Measurements from ENCODE around the gene MDFIC2.
"Not testable (repeated sequence)": the region's sequence is repeated elsewhere in the genome, so short reads cannot be mapped to it uniquely, and the experiment has no call there.

Gene MDFIC2

DNA sequence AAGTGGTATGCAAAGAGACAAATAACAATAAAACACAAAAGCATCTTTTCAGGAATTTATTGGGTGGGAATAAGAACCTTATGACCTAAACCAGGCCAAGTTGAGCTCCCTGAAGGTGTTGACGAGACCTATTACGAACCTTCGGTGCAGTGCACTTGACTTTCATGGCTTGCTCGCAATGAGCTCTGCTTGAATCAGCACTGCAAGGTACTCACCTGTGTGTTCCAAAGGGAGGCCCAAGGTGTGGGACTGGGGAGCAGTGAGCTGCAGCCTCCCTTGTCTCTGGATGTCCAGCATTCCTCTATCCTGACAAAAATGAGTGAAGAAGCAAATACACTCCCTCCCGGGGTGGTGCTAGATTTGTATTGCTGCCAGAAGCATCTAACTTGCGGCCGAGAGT lies at the start of gene MDFIC2:
Gene MDFIC2 (minus strand): TSS at position 303 of the 400 bp plus-strand sequence. CDS start 665 bp downstream, outside the sequence.
- DNase-seq = no peak

DNA sequence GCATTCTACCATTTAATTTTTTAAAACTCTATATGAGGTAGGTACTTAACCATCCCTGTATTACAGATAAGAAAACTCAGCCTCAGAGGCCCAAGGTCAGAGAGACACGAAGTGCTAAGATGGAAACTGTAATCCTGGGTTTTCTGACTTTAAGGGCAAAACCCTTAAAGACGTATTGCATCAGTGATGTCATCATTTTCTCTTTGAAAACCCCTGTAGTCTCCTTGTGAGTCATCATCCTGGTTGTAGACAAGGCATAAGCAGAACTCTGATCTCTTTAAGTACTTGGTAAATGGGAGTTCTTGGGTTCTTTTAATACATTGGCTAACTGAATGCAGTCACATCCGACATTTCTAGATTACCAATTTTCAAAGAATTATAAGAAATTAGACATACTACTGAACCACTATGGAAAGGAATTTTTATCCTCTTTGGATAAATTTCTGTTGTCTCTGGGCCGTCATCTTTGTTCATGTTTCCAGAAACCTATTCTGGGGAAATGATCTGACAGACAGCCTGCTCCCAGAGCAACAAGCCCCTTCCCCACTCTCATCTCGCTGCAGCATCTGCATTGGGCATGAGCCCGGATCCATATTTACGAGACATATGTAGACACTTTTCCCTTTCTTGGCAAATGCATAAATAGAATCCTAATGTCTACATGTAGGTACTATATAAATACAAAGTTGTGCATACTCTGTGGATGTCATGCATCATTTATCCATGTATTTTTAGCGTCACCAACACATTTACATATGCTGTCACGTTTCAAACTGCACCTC lies 48.7 kb upstream of the MDFIC2 start:
- no peak for DNase-seq

DNA sequence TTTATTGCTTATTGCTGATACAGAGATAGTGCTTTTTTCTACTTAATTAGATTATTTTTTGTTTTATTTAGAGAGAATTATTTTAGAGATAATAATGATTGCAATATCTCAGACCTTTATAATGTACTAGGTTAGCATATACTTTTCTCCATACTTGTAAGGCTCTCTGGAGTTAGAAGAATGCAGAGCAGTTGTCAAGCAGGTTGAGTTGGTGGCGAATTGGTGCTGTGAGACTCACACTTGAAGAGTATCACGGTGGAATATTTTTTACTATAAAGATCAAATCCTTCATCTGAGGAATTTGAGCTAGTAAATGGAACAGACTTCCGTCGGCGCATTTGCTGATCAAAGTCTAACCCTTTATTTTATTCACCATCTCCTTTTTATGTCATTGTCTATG lies 47.3 kb upstream of the MDFIC2 start:
- no peak for DNase-seq

DNA sequence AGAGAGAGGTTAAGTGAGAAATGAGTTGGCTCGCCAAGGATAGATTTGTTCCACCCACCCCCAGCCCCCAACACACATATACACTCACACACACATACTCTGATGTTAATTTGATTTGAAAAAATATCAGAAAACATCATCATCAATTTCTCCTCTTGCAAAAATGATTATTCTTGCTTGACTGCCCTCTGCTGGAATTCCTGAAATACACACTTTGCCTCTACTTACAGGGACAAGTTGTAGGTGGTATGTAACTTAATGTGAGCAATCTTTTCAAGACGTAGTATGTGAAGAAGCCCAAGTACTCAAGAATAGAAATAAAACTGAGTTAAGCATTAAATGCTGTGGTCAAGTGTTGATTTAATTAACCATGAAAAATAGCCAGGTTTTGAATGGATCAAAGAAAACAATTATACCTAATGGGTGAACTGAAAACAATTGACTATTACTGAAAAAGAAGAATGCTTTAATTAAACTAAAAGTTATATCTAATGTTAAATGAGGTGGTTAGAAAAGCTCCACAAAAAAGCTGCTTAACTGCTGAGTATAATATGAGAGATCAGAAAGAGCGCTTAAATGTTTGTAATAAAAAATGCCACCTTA lies 46.6 kb upstream of the MDFIC2 start:
- DNase-seq = no peak

DNA sequence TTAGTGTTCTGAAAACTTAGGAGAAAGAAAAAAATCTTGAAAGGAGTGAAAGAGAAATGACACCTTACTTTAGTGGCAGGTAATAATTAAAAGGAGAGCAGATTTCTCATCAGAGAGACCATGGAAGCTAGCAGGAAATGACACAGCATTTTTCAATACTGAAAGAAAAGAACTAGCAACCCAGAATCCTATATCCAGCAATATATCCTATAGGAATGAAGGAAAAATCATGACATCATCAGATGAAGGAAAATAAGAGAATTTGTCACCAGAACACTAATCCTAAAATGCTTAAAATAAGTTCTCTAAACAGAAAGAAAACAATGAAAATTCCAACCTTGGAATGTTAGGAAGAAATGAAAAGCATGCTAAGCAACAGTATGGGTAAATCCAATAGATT lies 39.8 kb upstream of the MDFIC2 start:
- no peak for DNase-seq

DNA sequence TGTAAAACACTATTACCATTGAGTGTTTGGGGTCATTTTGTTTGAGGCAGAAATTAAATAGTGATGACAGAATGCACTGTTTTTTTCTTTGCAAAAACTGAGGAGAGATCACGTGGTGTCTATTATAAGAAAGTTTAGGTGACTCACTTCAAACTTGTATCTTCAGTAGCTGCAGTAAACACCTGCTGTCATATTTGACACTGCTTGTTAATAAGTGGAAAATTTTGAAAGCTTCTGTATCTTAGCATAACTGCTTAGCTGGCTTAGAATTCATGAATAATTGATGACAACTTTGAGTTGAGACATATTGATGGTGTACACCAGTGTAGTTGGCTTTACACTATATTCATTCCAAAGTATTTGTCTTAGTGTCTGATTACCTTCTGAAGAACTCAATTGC lies 29.7 kb upstream of the MDFIC2 start:
- DNase-seq = no peak

DNA sequence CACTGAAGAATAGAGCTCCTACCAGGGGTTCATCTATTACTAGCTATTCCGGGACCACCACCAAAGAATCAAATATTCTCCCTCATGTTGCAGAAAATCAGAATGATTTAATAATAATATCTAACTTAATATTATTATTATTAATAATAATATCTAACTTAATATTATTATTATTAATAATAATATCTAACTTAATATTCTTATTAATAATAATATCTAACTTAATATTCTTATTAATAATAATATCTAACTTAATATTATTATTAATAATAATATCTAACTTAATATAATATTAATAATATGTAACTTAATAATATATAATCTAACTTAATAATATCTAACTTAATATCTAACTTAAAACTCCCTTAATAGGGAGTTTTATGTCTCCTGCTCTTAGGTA lies 24.4 kb upstream of the MDFIC2 start:
- not testable (repeated sequence) for DNase-seq

DNA sequence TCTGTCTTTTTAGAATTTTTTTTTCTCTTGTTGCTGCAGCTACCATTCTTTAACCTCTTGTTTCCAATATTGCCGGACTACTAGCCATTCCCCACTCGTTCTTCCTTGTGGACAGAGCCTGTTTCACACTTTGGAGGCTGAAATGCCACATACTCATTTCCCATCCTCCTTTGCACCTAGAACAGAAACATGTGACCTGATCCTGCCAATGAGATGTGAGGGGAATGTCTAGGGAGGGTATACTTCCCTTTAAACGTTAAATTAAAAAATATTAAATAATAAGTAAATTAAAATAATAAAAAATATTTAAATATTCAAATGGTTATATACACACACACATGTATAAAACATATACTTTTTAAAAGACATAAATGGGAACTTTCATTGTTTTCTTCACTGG lies 20.6 kb upstream of the MDFIC2 start:
- DNase-seq = no peak

DNA sequence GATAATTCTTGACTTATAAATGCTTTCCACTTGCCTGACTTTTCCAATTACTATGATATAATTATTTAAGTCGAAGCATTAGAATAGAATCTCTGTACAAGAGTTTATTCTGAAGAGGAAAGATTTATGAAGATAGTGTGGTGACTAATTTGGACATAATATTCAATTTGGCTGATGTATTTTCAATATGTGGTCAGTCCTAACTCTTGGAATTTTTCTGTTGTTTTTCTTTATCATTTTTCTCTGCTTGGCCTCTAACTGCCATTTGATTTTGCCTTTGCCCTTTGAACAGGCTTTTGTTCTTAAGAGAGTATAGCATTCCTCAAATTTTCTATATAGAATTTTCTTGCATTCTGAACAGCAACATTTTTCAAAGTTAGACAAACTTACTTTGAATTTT lies 2.6 kb upstream of the MDFIC2 start:
- DNase-seq = no peak

DNA sequence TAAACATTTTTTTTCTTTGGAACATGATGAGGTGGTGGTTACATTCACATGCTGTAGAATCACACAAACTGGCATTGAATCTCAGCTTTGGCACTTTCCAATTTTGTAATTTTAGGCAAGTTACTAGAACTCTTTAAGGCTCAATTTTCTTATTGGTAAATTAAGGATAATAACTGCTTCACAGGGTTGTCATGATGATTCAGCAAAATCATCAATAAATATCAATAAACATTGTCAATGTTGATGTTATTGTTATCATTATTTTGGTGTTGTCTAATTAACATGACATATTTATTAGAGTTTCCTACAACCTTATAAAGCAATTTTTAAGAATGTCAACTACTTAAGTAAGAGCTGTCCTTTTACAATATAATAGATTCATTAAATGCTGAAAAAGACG lies 1.6 kb downstream of the MDFIC2 start:
- DNase-seq = no peak

DNA sequence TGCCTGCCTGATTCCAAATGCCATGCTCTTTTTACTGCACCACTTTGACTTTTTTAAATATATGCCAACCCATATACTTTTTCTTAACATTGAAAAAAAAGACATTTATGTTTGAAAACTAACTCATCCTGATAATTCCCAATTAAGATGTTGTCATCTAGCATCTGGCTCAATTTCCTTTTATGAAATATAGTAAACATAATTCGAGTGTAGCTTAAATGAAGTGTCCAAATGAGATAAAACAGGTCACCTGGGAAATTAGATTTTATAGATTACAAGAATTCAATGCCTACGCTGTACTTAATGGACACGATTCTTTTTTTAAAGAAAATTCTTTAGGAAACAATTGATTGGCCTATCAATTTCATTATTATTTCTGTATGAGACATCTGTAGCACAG lies 2.8 kb downstream of the MDFIC2 start:
- DNase-seq = no peak

DNA sequence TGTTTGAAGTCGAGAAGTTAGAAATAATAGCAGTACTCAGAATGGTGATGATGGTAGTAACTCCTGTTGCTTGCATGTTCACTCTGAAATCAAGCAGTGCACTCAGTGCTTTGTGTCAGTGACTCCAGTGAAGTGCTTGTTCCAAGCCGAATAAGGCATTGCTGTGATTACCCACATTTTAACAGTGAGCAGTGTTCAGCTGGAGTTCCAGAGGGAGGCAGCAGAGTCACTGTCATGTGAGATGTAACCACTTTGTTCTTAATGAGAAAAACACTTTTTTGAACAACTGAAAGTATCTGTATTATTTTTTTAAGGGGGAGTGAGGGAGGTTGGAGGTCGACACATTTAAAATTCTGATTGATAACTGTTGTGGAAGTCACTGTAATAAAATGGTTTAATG lies 3.7 kb downstream of the MDFIC2 start:
- no peak for DNase-seq

DNA sequence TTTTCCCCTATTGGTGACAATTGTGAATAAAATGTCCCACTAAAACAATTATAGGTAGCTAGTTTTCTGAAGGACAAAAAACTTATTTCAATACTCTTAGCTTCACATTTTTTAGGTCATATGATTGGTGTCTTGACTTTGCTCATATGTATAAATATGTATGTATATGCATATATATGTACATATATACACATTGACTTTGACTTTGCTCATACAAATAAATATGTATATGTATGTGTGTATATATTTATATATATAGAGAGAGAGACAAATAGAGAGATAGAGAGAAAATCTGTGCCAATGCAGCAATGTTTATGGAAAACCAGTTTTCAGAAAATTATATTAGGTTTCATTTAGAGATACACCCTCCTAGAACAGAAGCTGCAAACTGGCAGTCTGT lies 5.7 kb downstream of the MDFIC2 start:
- no peak for DNase-seq

DNA sequence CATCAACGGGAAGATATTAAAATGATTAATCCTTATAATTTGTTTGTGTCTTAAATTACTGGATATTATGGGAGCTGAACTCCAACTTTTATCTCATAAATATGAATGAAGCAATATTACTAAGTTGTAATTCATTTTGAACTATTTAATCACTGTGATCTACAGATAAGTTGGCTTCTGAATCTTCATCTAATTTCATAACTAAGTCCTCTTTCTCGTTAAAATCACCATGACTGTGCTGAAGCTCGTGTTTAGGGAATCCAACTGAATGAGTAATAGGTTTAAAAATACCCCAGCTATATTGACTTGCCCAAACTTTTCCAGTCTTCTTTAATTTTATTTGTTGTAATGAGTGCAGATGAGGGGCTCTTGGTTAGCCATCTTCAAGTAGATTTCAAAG lies 14.1 kb downstream of the MDFIC2 start:
- no peak for DNase-seq

DNA sequence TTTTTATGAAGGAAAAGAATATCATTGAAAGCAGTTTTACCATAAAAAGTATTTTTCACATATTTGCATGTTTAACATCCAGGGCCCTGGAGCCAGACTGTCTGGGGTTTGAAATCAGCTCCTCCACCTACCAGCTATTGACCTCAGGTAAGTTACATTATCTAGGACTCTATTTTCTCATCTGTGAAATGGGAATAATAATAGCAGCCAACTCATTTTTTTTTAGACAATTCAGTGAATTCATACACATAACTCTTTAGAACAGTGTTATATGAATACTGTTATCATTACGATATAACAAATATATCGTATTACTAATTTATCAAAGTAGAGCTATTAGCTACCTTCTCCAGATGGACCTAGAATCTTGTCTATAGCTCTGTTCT lies 21.3 kb downstream of the MDFIC2 start:
- DNase-seq = no peak

DNA sequence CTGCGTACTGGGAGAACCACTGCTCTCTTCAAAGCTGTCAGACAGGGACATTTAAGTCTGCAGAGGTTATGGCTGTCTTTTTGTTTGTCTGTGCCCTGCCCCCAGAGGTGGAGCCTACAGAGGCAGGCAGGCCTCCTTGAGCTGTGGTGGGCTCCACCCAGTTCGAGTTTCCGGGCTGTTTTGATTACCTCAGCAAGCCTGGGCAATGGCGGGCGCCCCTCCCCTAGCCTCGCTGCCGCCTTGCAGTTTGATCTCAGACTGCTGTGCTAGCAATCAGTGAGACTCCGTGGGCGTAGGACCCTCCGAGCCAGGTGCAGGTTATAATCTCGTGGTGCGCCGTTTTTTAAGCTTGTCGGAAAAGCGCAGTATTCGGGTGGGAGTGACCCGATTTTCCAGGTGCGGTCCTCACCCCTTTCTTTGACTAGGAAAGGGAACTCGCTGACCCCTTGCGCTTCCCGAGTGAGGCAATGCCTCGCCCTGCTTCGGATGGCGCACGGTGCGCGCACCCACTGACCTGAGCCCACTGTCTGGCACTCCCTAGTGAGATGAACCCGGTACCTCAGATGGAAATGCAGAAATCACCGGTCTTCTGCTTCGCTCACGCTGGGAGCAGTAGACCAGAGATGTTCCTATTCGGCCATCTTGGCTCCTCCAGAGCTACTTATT lies 21.9 kb downstream of the MDFIC2 start:
- not testable (repeated sequence) for DNase-seq

DNA sequence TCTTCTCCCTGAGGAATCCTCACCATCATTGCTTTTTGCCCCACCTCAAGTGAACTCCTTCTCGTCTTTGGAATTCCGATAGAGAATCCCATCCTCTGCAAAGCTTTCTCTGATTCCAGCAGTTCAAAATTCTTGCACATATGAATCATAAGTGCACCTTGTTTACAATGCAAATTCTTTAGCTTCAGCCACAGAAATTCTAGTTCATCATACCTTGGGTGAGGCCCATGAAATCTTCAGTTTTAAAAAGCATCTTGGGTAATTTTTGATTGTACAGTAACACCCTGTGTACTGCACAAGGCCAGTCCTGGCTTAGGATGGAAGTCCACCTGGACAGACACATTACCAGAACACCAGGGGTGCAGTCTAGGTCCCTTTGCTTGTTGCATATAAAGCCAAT lies 30.8 kb downstream of the MDFIC2 start:
- DNase-seq = no peak

DNA sequence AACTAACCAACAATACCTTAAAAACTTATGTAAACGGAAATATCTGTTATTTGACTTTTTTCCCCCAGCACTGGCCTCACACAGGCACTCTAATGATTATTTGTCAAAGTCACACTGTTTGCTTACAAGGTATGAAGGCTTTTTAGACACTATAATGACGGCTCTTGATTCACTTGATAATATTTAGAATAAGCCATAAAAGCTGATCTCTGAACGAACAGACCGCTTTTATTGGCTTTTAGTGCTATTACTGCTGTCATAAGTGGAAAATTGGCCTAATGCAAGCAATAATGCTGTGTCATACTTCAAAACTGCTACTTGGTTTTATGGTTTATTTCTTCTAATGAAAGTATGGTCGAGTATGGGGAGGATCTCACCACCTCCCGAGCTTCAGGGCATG lies 35.1 kb downstream of the MDFIC2 start:
- no peak for DNase-seq

DNA sequence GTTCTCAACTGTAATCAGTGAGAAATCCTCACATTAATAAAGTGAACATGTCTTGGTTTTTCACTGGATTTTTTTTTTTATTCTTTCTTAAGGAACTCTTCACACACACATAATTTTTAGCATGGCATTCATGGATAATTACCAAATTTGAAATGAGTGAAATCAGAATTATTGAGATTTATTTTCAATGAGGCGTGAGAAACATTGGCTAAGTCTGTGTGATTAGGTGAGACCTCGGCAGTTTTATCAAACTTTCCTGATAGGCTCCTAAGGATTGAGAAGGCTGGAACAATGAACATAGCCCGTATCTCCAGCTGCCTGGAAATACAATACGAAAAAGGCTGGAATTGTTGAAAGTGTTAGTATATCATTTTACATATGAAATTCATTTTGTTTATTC lies 35.5 kb downstream of the MDFIC2 start:
- DNase-seq = no peak

DNA sequence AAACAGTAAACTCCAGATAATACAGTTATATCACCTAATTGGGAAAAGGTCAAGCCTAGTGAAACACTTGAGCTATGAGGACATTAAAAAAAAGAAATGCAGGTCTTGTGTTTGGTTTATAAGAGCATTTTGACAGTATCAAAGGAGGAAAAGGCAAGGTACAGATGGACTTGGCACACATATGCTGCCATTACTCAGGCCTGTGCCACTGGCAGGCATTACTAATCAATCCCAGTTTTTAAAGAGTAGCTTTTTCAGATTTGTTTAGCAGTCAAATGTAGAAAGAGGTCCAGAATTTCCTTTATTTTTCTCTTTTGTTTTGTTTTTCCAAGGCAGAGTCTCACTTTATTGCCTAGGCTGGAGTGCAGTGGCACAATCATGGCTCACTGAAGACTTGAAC lies 38.9 kb downstream of the MDFIC2 start:
- DNase-seq = no peak

DNA sequence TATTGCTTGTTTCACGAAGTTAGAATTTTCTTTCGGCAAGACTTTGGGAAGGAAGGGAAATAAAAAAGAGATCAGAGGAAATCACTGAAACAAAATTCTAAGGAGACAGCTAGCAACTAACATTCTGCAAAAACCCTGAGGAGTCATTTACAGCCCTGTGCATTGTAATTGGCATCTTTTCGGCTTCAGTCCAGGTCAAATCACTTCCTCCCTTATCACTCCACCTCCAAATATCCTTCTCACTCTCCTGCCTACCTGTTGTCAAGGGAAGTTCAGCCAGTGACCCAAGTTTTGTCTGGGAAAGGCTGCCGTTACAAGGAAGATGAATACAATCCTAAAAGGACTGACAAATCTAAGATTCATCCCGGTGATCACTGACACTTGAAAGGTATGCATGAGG lies 39.6 kb downstream of the MDFIC2 start:
- no peak for DNase-seq

DNA sequence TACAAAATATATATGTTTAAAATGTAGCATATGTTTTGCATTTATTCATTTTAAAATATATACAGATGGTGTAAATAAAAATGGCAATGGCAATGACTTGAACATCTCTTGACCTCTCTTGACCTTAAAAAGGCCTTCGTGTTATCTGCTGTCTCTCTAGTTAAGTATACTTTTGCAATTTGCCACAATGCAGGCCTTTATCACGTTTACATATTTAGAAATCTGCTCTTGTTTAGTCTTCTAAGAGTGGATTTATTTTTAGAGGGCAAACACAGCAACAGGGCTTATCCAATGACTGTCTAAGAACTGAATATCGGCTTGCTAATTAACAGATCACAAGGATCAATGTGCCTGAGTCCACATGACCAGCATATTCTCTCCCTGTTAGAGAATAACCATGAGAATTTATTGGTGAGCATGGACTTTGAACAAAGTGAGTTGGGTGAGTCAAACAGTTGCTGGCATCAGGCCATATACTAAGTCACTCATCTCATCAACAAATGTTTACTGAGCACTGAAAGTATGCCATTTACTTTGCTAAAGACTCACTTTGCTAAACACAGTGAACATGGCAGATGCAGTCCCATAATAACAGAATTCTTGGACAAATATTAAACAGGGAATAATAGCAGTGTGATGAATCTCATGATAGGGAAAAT lies 48.2 kb downstream of the MDFIC2 start:
- no peak for DNase-seq

DNA sequence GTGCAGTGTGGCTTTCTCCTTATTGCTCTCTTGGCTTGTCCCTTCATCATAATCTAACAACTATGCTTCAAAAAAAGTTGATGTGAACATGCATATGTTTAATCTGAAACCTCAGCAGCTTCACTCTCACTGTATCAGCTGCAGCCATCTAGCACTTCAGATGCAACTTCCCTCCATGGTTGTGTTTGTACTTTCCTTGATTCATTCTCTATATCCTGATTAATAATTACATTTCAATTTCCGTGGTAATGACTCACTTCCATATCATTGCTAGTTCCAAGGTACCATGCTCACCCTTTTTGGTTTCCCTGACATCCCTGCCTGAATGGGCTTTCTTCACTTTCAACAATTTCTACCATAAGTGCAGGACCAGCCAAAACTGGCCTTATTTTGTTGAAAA lies 51.2 kb downstream of the MDFIC2 start:
- no peak for DNase-seq

DNA sequence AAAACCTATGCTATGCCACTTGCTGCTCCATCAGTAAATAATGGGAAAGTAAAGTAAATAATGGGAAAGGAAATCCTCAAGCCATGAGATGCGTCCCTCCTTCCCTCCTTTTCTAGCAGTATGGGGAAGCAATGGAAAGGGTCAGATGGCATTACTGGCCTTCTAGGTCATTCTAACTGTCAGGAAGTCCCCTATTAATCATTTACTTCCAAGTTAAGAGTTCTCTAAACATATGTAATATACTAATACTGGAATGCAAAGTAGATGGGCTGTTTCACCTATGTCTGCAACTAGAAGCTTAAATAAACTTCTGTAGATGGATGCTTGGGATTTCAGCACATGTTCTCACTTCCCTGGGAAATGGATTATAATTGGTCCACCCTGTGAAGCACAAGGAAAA lies 55.9 kb downstream of the MDFIC2 start:
- no peak for DNase-seq
